GM15510 (cell line): ENCODE results near the gene TMEM178B.

ENCODE experiments used
- POLR2A ChIP-seq: IDR thresholded peaks from 3 replicates; pipeline ENCODE4 v1.6.1; 2011; ENCODE audit warnings: borderline replicate concordance; ENCODE audit not compliant: insufficient read length; ENCODE audit errors: extremely low read depth

The TMEM178B gene

GRCh38 chr7:141244435-141244834 lies 170.6 kb downstream of the TMEM178B start:
- TF ChIP-seq POLR2A: no peak

DNA sequence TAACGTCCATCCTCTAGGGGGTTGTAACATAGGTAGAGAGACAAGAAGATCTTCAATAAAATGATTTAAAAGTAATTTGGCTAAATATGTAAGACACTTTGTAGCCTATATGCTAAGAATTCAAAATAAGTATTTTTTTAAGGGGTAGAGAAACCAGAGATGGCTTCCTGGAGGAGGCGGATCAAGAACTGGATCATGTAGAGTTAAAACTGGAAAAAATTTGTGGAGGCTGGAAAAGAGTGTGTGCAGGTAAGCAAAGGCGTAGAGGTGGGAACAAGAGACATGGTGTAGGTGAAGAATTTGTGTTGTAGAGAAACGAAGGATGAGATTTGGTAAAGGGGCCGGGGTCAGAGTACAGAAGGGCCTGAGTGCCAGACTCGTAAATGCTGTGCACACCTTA lies 172.6 kb downstream of the TMEM178B start:
- TF ChIP-seq POLR2A: no peak

DNA sequence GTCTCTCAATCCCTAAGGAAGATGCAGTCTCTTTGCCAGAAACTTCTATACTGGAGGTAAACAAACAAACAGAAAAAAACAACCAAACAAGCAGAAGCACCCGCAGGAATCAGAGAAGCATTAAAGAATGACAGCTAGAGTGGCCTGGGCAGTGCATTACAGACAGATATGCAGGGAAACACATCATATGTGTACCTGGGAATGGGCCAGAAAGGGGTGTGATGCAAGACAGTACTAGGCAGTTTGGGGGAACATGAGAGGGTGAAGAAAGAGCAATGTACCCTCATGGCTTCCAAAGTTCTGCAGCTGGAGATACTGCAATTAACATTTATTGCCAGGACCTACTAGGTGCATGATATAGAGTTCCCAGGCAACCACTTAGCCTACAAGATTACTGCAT lies 177.3 kb downstream of the TMEM178B start:
- no peak for TF ChIP-seq POLR2A

- no peak for TF ChIP-seq POLR2A
These were observed 178.1 kb downstream of the TMEM178B start for GRCh38 chr7:141251957-141252356.

GRCh38 chr7:141257597-141257996 lies 183.7 kb downstream of the TMEM178B start:
- TF ChIP-seq POLR2A: no peak

DNA sequence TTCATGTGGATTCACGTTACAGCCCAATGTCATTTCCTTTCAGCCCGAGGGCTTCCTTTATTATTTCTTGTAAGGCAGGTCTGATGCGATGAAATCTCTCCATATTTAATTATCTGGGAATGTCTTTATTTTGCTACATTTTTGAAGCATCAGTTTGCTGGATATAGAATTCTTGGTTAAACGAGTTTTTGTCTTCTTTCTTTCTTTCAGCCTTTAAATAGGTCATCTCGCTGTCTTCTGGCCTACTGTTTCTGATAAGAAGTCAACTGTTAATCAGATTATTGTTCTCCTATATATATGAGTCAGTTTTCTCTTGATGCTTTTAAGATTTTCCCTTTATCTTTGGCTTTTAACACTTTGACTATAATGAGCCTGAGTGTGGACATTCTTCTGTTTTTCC lies 184.7 kb downstream of the TMEM178B start:
- TF ChIP-seq POLR2A: no peak

GRCh38 chr7:141262101-141263090 lies 188.5 kb downstream of the TMEM178B start:
- no peak for TF ChIP-seq POLR2A

DNA sequence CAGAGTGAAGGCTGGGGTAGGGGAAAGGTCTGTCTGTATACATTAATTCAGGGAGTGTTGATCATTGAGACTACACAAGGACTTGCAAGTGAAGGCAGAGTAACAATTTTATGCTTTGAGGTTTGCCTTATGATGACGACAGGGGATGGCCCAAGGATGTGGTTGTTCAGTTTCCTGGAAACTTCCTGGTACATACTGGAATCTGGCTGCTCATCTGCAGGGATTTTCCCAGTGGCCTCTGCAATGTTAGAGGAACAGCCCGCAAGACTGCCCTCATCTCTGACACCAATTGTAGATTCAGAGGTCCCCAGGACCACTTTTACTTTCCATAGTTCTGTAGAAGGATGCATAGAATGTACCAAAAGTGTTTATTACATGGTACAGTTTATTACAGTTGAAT lies 189.6 kb downstream of the TMEM178B start:
- no peak for TF ChIP-seq POLR2A

DNA sequence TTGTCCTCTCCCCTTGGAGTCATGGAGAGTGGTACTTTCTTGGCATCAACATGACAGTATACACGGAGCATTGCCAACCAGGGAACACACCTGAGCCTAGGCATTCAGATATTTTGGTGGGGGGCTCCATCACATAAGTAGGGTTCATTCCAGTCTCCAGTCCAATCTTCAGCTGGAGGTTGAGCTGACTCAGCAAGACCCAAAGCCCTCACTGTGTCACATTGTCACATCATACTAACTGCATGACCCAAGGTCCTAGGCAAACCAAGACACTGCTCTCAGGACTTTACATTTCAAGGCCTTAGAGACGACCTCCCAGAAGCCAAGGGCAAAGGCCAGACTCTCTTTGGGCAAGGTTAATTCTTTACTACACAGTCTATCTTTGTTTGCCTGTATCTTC lies 190.1 kb downstream of the TMEM178B start:
- TF ChIP-seq POLR2A: no peak

- no peak for TF ChIP-seq POLR2A
These were observed 190.6 kb downstream of the TMEM178B start for GRCh38 chr7:141264511-141264910.

- TF ChIP-seq POLR2A: no peak
These were observed 191.8 kb downstream of the TMEM178B start for GRCh38 chr7:141265668-141266067.

- TF ChIP-seq POLR2A: no peak
These were observed 194.8 kb downstream of the TMEM178B start for GRCh38 chr7:141268614-141269013.

DNA sequence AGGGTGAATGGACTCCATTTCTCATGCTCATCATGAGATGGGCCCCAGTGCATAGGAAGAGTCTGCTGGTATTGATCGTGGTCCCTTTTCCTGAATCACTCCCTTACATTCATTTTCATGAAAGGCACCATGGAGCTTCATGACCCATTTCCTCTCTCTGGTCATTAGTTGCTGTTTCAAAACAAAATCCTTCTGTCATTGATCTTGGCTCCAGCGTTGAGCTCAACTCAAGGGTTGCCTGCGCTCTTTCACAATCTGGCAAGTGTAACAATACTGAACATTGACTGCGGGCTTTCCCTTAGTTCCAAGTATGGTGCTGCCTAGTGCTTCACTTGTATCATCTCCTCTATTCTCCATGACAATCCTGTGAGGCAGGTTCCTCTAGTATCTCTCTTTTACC lies 197.6 kb downstream of the TMEM178B start:
- no peak for TF ChIP-seq POLR2A

- TF ChIP-seq POLR2A: no peak
These were observed 198.6 kb downstream of the TMEM178B start for GRCh38 chr7:141272417-141272816.

DNA sequence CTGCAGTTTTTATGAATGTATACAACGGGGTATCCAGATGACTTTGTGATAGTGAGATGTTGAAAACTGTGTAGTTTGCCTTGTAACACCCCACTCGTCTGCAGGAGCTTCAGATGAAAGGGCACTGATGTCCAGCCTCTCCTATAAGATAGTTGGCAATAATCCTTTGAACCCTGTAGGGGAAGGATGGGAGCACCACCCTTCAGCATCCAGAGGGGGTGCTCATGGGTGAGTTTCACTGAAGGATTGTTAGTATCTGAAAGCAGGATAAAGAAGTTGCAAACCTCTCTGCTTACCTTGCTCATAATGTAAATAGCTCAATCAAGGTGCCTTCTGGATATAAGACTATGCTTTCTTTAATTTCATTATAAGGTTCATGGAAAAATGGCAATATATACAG lies 201.5 kb downstream of the TMEM178B start:
- no peak for TF ChIP-seq POLR2A

- TF ChIP-seq POLR2A: no peak
These were observed 202.2 kb downstream of the TMEM178B start for GRCh38 chr7:141276031-141276430.

DNA sequence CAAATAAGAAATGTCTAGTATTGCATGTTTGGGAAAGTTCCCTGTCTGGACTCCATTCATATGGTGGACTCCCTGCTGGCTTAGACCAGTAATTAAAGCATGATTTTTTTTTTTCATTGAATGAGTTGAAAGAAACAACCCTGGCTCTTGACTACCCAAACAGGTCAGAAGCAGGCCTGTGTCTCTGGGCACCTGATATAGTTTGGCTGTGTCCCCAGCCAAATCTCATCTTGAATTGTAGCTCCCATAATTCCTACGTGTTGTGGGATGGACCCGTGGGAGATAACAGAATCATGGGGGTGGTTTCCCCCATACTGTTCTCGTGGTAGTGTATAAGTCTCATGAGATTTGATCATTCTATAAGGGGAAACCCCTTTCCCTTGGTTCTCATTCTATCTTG lies 206.2 kb downstream of the TMEM178B start:
- no peak for TF ChIP-seq POLR2A

- no peak for TF ChIP-seq POLR2A
These were observed 207.4 kb downstream of the TMEM178B start for GRCh38 chr7:141281311-141281710.

DNA sequence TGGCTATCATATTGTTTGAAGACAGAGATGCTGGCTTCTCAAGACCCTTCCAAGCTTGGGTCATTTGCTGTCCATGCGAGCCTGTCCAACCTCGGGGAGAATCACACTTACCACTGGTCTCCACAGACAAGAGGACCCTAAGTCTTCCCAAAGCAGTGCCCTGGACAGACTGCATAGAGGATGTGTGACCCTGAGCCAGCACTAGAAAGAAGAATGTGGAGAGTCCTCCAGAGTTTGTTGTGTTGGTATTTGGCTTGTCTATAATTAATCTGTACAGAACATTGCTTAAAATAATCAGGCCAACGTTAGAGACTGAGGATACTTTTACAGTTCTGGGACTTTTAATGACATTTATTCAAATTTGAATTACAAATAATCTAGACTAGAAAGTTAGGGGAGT lies 212.7 kb downstream of the TMEM178B start:
- no peak for TF ChIP-seq POLR2A
